HG03575 (cell line): ENCODE measurements around the gene CDK14.

ENCODE experiments used
- ATAC-seq: cut with Tn5 transposase; IDR thresholded peaks from one replicate; pipeline ENCODE4 v1.9.1; 2021; ENCODE audit not compliant: unreplicated experiment, insufficient number of reproducible peaks, low FRiP score; ENCODE audit errors: extremely low read depth

The CDK14 gene

DNA sequence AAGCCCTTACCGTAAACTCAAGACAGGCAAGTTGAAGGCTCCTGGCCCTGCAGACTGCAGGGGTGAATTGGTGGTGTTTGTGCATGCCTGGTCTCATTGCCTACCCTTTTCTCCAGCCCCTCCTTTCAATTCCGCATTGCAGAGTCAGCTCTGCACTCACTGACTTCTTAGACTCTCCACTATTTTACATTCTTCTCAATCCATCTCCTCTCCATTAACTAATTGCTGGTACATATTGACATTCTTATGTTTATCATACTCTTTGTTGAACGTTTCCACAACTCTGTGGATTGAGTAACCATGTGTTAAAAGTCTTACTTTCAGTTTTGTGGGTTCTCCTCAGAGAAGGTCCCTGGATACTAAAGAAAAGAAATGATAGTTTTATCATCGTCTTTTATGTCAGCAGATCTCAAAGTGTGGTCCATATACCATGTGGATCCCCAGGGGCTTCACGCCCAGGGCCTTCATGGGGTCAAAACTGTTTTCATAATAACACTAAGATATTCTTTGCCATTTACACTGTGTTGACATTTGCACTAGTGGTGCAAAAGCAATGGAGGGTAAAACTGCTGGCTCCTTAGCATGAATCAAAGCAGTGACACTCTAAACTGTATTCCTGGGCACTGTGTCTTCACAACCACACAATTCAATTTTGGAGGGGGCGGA is 532.7 kb downstream of the CDK14 start:
- no peak for ATAC-seq

GRCh38 chr7:91135300-91135699 is 539.2 kb downstream of the CDK14 start:
- ATAC-seq: no peak

DNA sequence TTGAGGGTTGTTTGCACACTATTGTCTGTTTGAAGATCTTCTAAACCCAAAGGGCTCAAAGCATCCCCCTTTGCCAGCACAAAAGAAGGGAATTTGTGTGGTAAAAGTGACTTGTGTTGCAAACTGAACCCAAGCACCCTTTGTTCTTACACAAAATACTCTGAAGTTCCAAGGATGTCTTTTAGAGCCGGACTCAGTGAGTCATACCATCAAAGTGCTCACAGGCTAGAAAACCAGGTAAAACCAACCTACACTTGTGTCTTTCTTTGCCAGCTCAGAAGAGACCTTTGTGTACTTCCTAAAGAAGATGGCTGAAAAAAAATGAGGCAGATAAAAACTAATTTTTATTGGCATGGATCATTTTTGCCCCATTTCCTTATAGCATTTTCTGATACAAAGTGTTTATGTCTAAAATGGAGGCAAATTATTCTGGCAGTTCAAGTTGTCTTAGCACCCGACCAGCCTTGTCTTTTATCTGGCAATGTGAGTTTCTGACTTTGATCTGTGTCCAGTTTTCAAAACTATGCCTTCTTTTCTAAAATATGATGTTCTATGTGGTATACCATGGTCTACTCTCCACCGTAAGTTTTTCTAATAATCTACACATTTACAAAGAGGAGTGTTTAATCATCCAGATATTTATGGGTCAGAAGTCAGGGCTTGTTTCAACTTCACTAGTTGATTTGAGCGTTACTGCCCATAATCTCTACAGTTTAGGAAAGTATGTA is 539.7 kb downstream of the CDK14 start:
- ATAC-seq: no peak

GRCh38 chr7:91137153-91137787 is 541.1 kb downstream of the CDK14 start:
- no peak for ATAC-seq

DNA sequence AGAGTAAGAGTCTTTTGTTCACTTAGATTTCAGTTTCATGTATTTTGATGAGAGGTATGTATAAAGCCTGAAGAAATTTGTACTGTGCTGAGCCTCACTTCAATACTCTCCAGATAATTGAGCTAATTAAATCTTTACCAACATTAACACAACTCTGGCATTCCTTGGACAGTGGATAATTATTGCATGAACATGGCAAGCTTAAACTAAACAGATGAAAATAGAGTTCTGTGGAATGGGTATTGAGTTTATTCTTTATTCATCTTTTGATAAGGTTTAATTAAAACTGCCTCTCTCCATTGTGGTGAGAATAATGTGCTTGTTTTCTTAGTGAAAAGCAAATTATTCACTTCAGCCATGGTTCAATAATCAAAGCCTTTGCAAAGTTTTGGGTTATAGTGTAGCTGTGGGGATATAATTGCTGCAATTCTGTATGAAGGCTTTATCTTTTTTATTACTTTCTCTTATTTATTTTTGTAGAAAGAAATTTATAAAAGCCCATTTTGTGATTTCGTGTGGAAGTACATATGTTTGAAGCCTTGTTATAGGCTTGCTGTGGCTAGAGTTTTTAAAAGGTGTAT is 541.8 kb downstream of the CDK14 start:
- no peak for ATAC-seq

- ATAC-seq: no peak
Measured at GRCh38 chr7:91140286-91140685, 544.2 kb downstream of the CDK14 start.

DNA sequence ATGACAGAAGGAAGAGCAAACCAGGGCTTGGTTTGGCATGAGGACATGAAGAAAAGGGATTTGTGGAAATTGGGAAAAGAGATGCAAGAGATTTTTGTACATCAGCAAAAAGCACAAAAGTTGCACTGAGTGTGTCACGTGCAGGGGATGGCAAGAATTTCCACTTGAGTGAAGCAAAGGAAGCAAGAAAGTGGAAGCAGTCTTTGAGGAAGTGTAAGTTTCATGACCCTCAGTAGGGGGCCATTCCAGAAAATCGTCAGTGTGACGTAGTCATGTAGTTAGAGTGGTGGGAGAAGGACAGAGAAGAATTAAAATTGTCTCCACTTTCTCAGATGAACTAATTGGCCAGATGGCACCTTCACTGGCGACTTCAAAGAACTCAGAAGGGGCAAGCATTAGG is 544.9 kb downstream of the CDK14 start:
- no peak for ATAC-seq

- no peak for ATAC-seq
Measured at GRCh38 chr7:91142743-91143142, 546.6 kb downstream of the CDK14 start.

DNA sequence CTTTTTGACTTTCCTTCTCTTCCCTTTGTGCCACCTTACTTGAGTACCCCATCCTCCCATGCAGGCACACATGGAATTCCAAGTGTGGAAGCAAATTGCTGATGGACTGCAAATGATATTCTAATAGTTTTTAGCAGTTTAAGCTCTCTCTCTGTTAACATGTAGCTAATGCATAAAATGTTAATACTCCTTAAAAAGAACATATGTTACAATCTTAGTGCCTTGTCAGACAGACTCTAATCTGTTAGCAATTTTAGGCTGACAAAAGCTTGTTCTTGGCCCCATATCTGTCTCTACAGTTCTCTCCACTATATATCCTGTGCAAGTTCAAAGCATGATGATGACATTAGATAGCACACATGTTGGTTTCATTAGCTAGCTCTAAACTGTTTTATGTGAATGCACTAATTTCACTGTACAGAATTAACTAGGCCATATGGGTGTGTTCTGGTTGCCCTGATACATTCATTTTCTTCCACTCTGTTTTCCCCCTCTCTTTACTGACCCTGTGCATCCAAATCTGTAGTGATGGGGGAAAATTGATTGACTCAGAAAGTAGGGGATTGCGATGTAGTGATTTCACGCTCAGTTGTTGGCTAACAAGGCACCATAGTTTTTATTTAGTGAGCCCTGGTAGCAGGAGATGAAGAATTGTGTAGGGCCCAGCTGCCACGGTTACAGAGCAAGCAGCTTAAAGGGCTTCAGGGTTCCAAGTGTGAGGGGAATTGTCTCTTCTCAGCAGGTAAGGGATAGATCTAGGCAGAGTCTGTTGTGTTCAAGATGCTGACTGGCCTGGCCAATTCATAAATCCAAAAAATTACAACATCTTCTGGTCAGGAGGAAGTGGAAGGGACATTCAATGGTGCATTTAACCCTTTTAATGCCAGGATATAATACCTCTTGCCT is 553.5 kb downstream of the CDK14 start:
- no peak for ATAC-seq

DNA sequence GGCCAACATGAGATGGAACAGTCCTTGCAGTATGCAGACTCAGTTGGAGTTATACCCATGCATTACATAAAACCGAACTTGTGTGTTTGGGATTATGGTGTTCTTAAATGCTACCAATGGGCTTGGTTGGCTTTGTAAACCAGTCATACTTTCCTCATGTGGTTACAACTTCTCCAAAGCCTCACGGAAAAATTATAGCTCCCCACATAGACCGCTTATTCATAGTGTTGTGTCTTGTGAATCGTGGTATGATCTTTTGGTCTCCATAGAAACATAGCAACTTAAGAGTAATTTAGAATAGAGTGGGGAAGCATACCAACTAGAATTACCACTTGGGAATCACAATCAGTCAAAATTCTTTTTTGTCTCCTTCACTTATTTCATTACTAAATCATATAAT is 555.8 kb downstream of the CDK14 start:
- ATAC-seq: no peak

DNA sequence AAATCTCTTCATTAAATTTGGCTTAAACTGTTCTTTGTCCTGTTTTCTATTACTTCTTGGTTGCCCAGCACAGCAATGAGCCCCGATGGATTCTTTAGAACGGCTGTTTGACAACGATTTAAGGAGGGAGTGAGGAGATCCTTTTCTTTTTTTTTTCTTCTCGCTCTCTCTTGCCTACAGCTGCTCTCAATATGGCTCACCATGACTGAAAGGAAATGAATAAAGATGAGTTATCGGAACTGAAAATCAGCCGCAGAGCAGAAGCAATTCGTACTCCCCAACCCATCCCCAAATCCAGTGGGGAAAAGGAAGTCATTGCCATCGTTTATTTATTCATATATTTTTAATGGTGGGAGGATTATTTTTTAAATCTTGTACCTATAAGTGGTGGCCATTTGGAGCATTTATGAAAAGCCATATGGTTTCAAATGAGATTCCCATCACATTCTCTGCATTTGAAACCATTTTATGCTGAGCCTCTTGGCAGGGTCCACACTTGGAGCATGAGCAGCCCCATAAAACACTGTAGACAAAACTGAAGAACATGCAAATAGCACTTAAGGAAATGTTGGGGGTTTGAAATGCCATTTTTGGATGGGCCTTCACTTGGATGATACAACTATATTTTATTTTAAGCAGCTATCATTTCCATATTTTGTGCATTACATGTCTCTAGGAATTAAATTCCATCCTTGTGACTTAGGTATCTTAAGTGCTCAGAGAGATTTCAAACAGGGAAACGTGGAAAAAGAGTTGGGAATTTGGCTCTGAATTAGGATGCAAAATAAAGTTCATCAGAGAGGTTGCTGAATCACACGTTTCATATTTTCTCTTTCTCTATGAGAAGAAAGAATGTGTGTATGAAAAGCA is 560.4 kb downstream of the CDK14 start:
- ATAC-seq: no peak

DNA sequence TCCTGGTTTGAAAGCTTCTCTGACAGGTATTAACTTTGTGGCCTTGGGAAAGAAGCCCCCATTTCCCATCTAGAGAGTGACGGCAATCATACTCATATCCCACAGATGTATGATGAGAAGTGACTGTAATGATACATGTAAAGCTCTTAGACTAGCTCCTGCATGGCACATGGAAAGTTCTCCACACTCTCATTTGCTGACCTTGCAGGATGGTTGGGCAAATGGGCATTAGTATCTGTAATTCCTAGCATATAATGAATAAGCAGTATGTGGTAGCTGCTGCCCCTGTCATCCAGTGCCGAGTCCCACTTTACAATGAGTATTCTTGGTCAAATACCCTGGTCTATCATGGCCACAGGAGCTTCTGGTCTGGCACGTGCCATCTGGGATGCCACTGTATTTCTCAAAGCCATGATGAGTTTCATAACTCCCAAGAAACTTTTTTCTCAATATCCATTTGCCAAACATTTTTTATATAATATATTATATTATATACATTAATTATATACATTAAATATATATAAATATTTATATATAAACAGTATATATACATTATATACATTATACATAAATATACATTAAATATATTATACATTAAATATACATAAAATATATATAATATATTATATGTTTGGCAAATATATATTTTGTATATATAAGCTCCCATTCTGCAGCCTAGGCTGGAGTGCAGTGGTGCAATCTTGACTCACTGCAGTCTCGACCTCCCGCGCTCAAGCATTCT is 561.6 kb downstream of the CDK14 start:
- ATAC-seq: no peak

- no peak for ATAC-seq
Measured at GRCh38 chr7:91162436-91162835, 566.3 kb downstream of the CDK14 start.

GRCh38 chr7:91164506-91164905 is 568.4 kb downstream of the CDK14 start:
- no peak for ATAC-seq

DNA sequence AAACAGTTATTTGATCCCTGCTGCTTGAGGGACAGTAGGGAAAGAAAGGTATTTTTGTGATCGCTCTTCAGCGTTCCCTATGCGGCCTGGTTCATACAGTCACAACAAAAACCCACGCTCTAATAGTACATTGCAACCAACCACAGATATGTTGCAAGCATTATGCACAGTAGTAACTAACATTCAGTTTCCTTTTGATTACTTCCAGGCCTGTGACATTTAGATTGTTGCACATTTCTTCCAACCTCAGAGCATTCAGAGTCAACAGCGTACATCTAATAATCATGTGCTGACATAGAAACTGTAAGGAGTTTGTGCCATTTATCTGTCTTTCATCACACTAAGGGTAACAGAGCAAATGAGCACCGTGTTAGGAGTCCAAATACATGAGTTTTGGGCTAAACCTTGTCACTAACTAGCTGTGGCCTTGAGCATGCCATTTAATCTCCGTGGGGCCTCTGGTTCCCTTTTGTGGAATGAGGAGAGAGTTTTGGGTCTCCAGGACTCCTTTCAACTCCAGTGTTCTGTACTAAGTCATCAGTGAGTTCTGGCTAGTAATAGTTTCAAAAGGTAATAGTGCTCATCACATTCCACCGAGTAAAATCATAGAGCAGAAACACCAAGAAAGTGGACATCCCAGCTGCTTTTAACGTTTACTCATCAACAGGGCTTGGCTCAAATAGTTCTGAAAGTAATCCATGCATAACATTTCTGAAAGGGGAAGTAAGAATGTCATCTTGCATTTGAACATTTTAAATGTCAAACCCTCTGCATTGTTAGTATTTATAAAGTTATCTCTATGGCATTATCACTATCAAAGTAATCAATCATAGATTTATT is 569.1 kb downstream of the CDK14 start:
- peak; percentile 58 for ATAC-seq

DNA sequence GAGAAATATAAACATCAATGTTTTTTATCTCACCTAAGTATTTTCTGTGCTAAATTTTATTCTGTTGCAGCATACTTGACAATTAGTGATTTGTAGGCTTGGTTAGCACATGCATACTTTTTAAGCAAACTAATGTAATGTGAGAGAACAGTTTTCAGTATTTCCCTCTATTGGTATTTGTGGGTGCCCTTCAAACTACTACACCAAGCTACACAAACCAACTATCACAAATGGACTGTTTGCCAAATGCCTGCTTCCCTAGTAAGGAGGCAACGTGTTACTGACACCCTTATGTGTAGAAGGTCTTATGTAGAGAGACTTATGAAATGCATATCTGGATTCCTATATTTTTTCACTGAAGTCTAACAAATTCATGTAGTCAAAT is 569.7 kb downstream of the CDK14 start:
- peak; percentile 22 for ATAC-seq
